Measurements from ENCODE around the gene CSRP3.

The CSRP3 gene

GRCh38 chr11:19193916-19194315, 7.9 kb downstream of the CSRP3 start:
- in situ Hi-C loops (cut with MboI; ENCODE audit: low pct_unique_long_range_greater_than_20kb, low sequenced_read_pairs): no loop called here
- no peak for DNase-seq

GRCh38 chr11:19191530-19192169, 10.1 kb downstream of the CSRP3 start:
- in situ Hi-C loops (cut with MboI; ENCODE audit: low pct_unique_long_range_greater_than_20kb, low sequenced_read_pairs): no loop called here
- DNase-seq: no peak

GRCh38 chr11:19187833-19188258, 13.9 kb downstream of the CSRP3 start:
- DNase-seq: no peak
- in situ Hi-C loops (cut with MboI; ENCODE audit: low pct_unique_long_range_greater_than_20kb, low sequenced_read_pairs): no loop called here

GRCh38 chr11:19187114-19187832, 14.5 kb downstream of the CSRP3 start:
- in situ Hi-C loops (cut with MboI; ENCODE audit: low pct_unique_long_range_greater_than_20kb, low sequenced_read_pairs): no loop called here
- DNase-seq: no peak

GRCh38 chr11:19185516-19186052, 16.2 kb downstream of the CSRP3 start:
- in situ Hi-C loops (cut with MboI; ENCODE audit: low pct_unique_long_range_greater_than_20kb, low sequenced_read_pairs): no loop called here
- no peak for DNase-seq

GRCh38 chr11:19185036-19185435, 16.7 kb downstream of the CSRP3 start:
- in situ Hi-C loops (cut with MboI; ENCODE audit: low pct_unique_long_range_greater_than_20kb, low sequenced_read_pairs): no loop called here
- DNase-seq: no peak

GRCh38 chr11:19183646-19184045, 18.1 kb downstream of the CSRP3 start:
- no peak for DNase-seq
- in situ Hi-C loops (cut with MboI; ENCODE audit: low pct_unique_long_range_greater_than_20kb, low sequenced_read_pairs): no loop called here

- DNase-seq: no peak
- in situ Hi-C loops (cut with MboI; ENCODE audit: low pct_unique_long_range_greater_than_20kb, low sequenced_read_pairs): no loop called here
Observed at GRCh38 chr11:19181531-19182261, 20.1 kb downstream of the CSRP3 start.

- in situ Hi-C loops (cut with MboI; ENCODE audit: low pct_unique_long_range_greater_than_20kb, low sequenced_read_pairs): no loop called here
- DNase-seq: no peak
Observed at GRCh38 chr11:19176629-19177186, 25.1 kb downstream of the CSRP3 start.

GRCh38 chr11:19173964-19174638, 27.7 kb downstream of the CSRP3 start:
- in situ Hi-C loops (cut with MboI; ENCODE audit: low pct_unique_long_range_greater_than_20kb, low sequenced_read_pairs): no loop called here
- no peak for DNase-seq

- DNase-seq: no peak
- in situ Hi-C loops (cut with MboI; ENCODE audit: low pct_unique_long_range_greater_than_20kb, low sequenced_read_pairs): no loop called here
Observed at GRCh38 chr11:19173004-19173689, 28.6 kb downstream of the CSRP3 start.

- DNase-seq: no peak
- in situ Hi-C loops (cut with MboI; ENCODE audit: low pct_unique_long_range_greater_than_20kb, low sequenced_read_pairs): no loop called here
Observed at GRCh38 chr11:19168090-19168489, 33.7 kb downstream of the CSRP3 start.

GRCh38 chr11:19164881-19165280, 36.9 kb downstream of the CSRP3 start:
- in situ Hi-C loops (cut with MboI; ENCODE audit: low pct_unique_long_range_greater_than_20kb, low sequenced_read_pairs): no loop called here
- no peak for DNase-seq

GRCh38 chr11:19164230-19164855, 37.4 kb downstream of the CSRP3 start:
- in situ Hi-C loops (cut with MboI; ENCODE audit: low pct_unique_long_range_greater_than_20kb, low sequenced_read_pairs): no loop called here

GRCh38 chr11:19163617-19164016, 38.2 kb downstream of the CSRP3 start:
- no peak for DNase-seq
- in situ Hi-C loops (cut with MboI; ENCODE audit: low pct_unique_long_range_greater_than_20kb, low sequenced_read_pairs): no loop called here

More at GRCh38 chr11:19164230-19164855, 37.4 kb downstream of the CSRP3 start:
- DNase-seq: no peak

GRCh38 chr11:19162951-19163505, 38.8 kb downstream of the CSRP3 start:
- DNase-seq: no peak
- in situ Hi-C loops (cut with MboI; ENCODE audit: low pct_unique_long_range_greater_than_20kb, low sequenced_read_pairs): no loop called here

GRCh38 chr11:19161651-19162050, 40.1 kb downstream of the CSRP3 start:
- in situ Hi-C loops (cut with MboI; ENCODE audit: low pct_unique_long_range_greater_than_20kb, low sequenced_read_pairs): no loop called here

GRCh38 chr11:19160847-19161246, 40.9 kb downstream of the CSRP3 start:
- in situ Hi-C loops (cut with MboI; ENCODE audit: low pct_unique_long_range_greater_than_20kb, low sequenced_read_pairs): no loop called here
- no peak for DNase-seq

More at GRCh38 chr11:19161651-19162050, 40.1 kb downstream of the CSRP3 start:
- no peak for DNase-seq
